GM21360 (cell line): ENCODE measurements around the gene KRTDAP.

Experiments
- ATAC-seq: cut with Tn5 transposase; IDR thresholded peaks from one replicate; pipeline ENCODE4 v1.9.1; 2021; ENCODE audit warnings: mild to moderate bottlenecking, moderate library complexity; ENCODE audit not compliant: unreplicated experiment

KRTDAP gene

DNA sequence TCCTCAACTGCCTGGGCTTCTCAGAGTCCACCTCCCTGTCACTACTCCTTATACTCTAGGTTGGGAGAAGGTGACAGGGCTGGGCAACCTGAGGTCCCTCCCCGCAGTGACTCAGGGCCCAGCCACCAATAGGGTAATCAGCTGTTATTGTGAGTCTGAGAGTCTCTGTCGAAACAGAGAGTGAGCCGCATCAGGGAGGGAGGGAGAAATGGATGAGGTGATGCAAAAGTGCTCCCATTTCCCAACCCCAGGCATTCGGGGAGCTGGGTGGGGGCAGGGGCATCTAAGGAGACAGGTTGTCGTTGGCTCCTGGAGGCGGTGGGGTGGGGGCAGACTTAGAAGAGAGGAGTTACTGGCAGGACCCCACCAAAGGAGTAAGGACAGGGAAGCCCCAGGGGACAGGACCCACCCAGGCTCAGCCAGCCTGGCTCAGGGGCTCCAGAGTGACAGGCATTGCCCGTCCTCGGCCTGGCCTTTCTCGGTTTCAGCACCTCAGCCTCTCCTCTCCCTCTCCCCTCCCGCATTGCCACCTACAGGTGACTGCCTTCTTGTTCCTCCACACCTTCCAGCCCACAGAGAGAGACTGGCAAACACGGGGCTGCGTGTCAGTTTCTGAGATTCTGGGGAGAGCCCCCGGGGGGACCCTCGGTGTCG, 23.5 kb upstream of the KRTDAP start, which contains the start of gene DMKN:
DMKN (minus strand) TSS at position 22 of the 654 bp plus-strand sequence. CDS start 174 bp downstream, outside the sequence.
- ATAC-seq = no peak

- no peak for ATAC-seq
These were observed 22.8 kb upstream of the KRTDAP start for GRCh38 chr19:35512831-35513627.

- ATAC-seq = no peak
These were observed 21.1 kb upstream of the KRTDAP start for GRCh38 chr19:35511337-35511736.

- ATAC-seq = no peak
These were observed 20.3 kb upstream of the KRTDAP start for GRCh38 chr19:35510626-35510964.

GRCh38 chr19:35509861-35510625, 19.8 kb upstream of the KRTDAP start:
- peak; percentile 56 for ATAC-seq

DNA sequence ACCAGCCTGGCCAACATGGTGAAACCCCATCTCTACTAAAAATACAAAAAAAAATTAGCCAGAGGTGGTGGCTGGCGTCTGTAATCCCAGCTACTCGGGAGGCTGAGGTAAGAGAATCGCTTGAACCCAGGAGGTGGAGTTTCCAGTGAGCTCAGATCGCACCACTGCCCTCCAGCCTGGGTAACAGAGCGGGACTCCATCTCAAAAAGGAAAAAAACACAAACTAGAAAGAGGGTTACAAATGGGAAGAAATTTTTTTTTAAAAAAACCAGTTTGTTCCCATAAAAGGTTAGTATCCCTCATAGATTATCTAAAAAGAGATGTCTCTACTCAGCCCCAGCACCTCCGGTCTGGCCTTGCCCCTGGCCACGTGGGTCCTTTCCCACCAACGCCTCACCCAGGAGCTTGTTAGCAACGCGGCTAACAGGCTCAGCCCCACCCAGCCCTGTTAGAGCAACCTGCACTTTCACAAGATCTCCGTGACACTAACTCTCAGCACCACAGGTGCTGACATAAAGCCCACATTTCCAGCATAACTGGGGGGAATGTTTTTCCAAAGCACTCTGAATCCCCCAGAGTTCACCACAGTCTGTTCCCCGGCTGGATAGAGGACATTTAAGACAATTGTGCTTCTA, 18.9 kb upstream of the KRTDAP start:
- ATAC-seq = no peak

DNA sequence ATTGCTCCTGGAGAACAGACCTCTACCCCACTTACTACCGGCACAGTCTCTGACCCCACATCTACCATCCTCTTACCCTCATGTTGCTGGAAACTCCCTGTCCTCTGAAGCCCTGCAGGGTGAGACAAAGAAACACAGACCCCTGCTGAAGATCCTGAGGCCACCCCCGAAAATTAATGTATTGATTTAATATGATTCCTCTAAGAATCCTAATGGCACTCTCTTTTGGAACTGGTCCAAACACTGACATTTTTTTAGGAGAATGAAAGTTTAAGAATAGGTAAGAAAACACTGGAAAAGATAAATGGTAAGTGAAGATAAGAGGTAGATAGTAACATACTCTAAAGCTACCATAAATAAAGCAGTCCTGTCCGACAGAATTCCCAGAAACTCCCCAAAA, 17.9 kb upstream of the KRTDAP start:
- ATAC-seq = no peak

- no peak for ATAC-seq
These were observed 17.3 kb upstream of the KRTDAP start for GRCh38 chr19:35507561-35507960.

- ATAC-seq = no peak
These were observed 15.7 kb upstream of the KRTDAP start for GRCh38 chr19:35506011-35506410.

GRCh38 chr19:35502751-35503150, 12.5 kb upstream of the KRTDAP start:
- no peak for ATAC-seq

GRCh38 chr19:35501684-35502083, 11.4 kb upstream of the KRTDAP start:
- no peak for ATAC-seq

GRCh38 chr19:35500611-35501010, 10.3 kb upstream of the KRTDAP start:
- ATAC-seq = no peak

GRCh38 chr19:35498984-35499527, 8.8 kb upstream of the KRTDAP start:
- no peak for ATAC-seq

DNA sequence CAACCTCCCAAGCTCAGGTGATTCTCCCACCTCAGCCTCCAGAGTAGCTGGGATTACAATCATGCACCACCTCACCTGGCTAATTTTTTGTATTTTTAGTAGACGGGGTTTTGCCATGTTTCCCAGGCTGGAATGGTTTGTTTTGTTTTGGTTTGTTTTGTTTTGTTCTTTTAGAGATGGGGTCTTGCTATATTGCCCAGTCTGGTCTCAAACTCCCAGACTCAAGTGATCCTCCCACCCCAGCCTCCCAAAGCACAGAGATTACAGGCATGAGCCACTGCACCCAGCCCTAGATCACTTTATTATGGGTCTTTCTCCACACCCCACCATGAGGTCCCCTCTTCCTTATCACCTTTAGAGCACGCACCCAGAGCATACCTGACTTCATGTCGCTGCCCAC, 8.0 kb upstream of the KRTDAP start:
- no peak for ATAC-seq

DNA sequence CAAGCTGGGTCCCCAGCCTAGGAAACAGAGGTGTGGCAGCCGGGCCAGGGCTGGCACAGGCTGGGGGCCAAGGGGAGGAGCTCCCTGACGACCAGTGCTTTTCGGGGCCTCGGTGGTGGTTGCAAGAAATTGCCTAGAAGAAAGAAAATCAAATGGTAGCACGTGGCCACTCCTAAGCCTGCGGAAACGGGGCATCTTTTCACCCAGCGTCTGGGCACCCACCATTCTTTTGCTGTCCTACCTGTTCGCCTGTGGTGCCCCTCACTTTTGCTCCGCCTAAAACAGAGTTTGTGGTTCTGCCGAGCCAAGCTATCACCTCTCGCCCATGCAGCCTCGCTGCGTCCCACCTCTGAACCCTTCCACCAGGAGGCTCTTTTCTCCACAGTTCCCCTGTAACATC, 7.1 kb upstream of the KRTDAP start:
- no peak for ATAC-seq

GRCh38 chr19:35495107-35496064, 5.1 kb upstream of the KRTDAP start:
- ATAC-seq = peak; percentile 51

DNA sequence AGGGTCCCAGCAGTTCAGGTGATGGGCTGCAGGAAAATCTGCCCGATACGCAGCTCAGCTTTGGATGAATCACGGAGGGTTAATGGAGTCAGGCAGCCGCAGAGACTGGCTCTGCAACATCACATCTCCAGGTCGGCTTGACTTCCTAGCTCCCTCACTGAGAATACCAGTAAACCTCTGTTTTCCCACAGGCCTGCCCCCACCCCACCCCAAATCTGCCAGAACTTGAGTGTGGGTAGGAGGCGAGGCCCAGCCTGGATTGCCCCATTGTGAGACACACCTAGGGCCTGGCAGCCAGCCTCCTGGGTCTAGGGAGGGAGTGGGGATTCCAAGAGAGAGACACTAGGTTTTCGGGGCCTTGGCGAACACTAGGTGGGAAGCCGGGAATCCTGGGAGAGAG, 3.7 kb upstream of the KRTDAP start:
- no peak for ATAC-seq

GRCh38 chr19:35491836-35492360, 1.6 kb upstream of the KRTDAP start:
- no peak for ATAC-seq

- no peak for ATAC-seq
These were observed 1.6 kb downstream of the KRTDAP start for GRCh38 chr19:35488677-35489076.
